Activated B cell treated with CpG ODN at 0.5 μM for 24 hours (primary cell): ENCODE measurements around the gene PNPT1. TPM values are rescaled to one million over a fixed set of nuclear protein-coding genes. Genes with fewer than 3 reads are reported as not detected.
A peak's percentile ranks its signal among the peaks of the same experiment; 100 is the strongest.
"Not testable (repeated sequence)": the region's sequence is repeated elsewhere in the genome, so short reads cannot be mapped to it uniquely, and the experiment has no call there.

Experiments used
- ATAC-seq: fragments of 200-7000 bp; cut with Tn5 transposase; one replicate; pipeline ENCODE4 v1.10.0; 2021; ENCODE audit warnings: low read depth, mild to moderate bottlenecking, moderate library complexity
- CTCF ChIA-PET: fragments of 350-600 bp; sonication (Branson Sonifier 250); formaldehyde crosslinking; loops from one replicate; lab custom pipeline; 2021; ENCODE audit warnings: antibody characterized with exemption; lab: Charles Lee
- POLR2A ChIA-PET: fragments of 350-600 bp; sonication (Branson Sonifier 250); formaldehyde crosslinking; loops from one replicate; lab custom pipeline; 2021; ENCODE audit warnings: antibody characterized with exemption; lab: Charles Lee
- DNase-seq: peaks from one replicate; pipeline ENCODE4 v3.0.0; 2022
- H3K27ac Mint-ChIP-seq: one replicate; pipeline ENCODE4 v1.8.0; 2020; ENCODE audit warnings: mixed read lengths
- H3K27me3 Mint-ChIP-seq: one replicate; pipeline ENCODE4 v1.8.0; 2021; ENCODE audit warnings: mixed read lengths
- H3K36me3 Mint-ChIP-seq: one replicate; pipeline ENCODE4 v1.8.0; 2021; ENCODE audit warnings: low read depth, mixed read lengths
- H3K4me1 Mint-ChIP-seq: one replicate; pipeline ENCODE4 v1.8.0; 2021; ENCODE audit warnings: mixed read lengths
- H3K4me3 Mint-ChIP-seq: one replicate; pipeline ENCODE4 v1.8.0; 2020; ENCODE audit warnings: mild to moderate bottlenecking, mixed read lengths
- H3K9me3 Mint-ChIP-seq: one replicate; pipeline ENCODE4 v1.8.0; 2020; ENCODE audit warnings: mixed read lengths
- intact Hi-C: fragments of 100-400 bp; cut with micrococcal nuclease; formaldehyde crosslinking; loops from one replicate; pipeline ENCODE4 v1.15.1; 2024
- total RNA-seq: library from RNA; stranded (reverse); gene quantifications from 2 replicates; pipeline ENCODE4 v1.2.3, GENCODE V29; 2022
- TF ChIP-seq, protein P1 (sequence below): fragments of 200-600 bp; IDR thresholded peaks from one replicate; pipeline ENCODE4 v1.8.0; 2022; ENCODE audit warnings: antibody characterized with exemption, mild to moderate bottlenecking

Gene PNPT1
- 26.6 and 35.8 TPM in 2 replicates for total RNA-seq

- Mint-ChIP-seq H3K27me3 (no peaks in the 10 kb centered on the region), H3K36me3 (peaks cover 29% of the 10 kb centered on the region), H3K4me1 (peaks cover 30% of the 10 kb centered on the region), H3K4me3 (peak within 1 kb of the TSS; percentile 96), H3K27ac (peak within 1 kb of the TSS; percentile 79), H3K9me3 (no peaks in the 10 kb centered on the region)
- ChIA-PET CTCF (no interaction called here), POLR2A (interaction anchor here (0.5 to 1.3 kb wide), 3 partner anchors 75 to 417 kb away, joined by 3 read pairs; no protein-coding TSS in a partner anchor)
- DNase-seq (peak; percentile 87), ATAC-seq (peak; percentile 100)
- intact Hi-C loops, result loop anchor here (1.0 to 10.0 kb wide), 5 partner anchors 76 to 1906 kb away; partner anchors contain the start of genes ACYP2, ASB3, CFAP36 and ERLEC1
- TF ChIP-seq, protein P1, sequence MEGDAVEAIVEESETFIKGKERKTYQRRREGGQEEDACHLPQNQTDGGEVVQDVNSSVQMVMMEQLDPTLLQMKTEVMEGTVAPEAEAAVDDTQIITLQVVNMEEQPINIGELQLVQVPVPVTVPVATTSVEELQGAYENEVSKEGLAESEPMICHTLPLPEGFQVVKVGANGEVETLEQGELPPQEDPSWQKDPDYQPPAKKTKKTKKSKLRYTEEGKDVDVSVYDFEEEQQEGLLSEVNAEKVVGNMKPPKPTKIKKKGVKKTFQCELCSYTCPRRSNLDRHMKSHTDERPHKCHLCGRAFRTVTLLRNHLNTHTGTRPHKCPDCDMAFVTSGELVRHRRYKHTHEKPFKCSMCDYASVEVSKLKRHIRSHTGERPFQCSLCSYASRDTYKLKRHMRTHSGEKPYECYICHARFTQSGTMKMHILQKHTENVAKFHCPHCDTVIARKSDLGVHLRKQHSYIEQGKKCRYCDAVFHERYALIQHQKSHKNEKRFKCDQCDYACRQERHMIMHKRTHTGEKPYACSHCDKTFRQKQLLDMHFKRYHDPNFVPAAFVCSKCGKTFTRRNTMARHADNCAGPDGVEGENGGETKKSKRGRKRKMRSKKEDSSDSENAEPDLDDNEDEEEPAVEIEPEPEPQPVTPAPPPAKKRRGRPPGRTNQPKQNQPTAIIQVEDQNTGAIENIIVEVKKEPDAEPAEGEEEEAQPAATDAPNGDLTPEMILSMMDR, result no peak
These were observed at the start of gene PNPT1 for GRCh38 chr2:55693181-55694125. PNPT1 (minus strand) TSS chr2:55693844; CDS start chr2:55693823, 21 bp downstream.

DNA sequence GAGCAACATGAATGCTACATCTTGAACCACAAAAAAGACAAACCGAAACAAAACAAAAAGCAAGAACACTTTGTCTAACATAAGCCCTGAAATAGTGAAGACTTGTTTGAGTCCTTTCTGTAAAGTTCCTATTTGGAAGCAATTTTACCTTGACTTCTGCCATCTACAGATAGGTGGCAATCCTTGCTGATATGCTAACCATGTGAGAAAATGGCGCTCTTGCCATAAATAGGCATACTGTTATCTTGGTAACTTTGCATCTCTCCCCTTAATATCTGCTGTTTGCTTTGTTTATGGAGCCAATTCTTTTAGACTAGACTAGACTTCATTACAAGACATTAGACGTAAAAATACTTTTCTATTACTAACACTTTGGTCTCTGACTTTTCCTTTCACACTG lies 49.4 kb upstream of the PNPT1 start:
- intact Hi-C loops, result no loop called here

DNA sequence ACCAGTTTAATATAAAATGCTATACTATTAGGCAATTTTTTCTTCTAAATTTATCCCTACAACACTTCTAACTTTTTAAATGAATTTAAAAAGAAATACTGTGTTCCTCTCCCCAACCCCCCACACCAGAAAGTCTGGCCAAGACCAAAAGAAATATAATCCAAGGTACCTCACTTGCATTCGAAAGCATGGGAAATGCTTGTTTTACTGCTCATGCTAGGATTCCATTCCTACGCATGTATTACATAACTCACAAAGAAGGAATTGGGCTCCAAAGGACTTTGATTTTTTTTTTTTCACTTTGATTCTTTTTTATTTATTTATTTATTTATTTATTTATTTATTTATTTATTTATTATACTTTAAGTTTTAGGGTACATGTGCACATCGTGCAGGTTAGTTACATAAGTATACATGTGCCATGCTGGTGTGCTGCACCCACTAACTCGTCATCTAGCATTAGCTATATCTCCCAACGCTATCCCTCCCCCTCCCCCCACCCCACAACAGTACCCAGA lies 42.4 kb upstream of the PNPT1 start:
- H3K36me3 Mint-ChIP-seq, H3K9me3 Mint-ChIP-seq, POLR2A ChIA-PET, H3K27ac Mint-ChIP-seq, H3K4me1 Mint-ChIP-seq, CTCF ChIA-PET, H3K4me3 Mint-ChIP-seq, DNase-seq, intact Hi-C loops, H3K27me3 Mint-ChIP-seq, ATAC-seq: not testable (repeated sequence)

More for the DNA sequence above, 49.4 kb upstream of the PNPT1 start:
- CTCF ChIA-PET, result no interaction called here
- Mint-ChIP-seq H3K36me3 (no peaks in the 10 kb centered on the region), H3K27me3 (peaks cover 16% of the 10 kb centered on the region), H3K9me3 (no peaks in the 10 kb centered on the region), H3K27ac (no peak overlapping the region), H3K4me1 (no peaks in the 10 kb centered on the region), H3K4me3 (no peak overlapping the region)
- TF ChIP-seq, protein P1, result no peak
- ATAC-seq (no peak), DNase-seq (no peak)
- POLR2A ChIA-PET, result no interaction called here

DNA sequence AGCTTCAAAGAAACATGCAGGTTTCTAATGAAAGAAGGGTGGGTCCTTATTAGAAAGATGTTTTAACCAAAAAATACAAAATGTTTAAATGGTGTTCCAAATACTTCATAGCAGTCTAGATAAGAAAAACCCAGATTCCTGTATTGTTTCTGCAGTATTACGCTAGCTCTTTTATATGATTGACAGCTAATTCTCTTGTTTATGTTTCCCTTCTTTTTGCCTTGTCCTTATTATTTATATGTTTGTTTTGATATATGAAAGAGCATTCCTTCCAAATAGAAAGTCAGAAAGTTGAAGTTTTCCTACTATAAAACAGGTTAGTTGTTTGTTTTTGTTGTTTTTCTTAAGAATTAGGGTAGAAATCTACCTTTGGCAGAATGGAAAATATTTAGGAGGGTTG lies 41.1 kb upstream of the PNPT1 start:
- no peak overlapping the region for H3K27ac Mint-ChIP-seq
- ChIA-PET POLR2A (no interaction called here), CTCF (no interaction called here)
- H3K9me3 Mint-ChIP-seq, result no peaks in the 10 kb centered on the region
- intact Hi-C loops, result no loop called here
- peaks cover 1% of the 10 kb centered on the region for H3K27me3 Mint-ChIP-seq
- no peak overlapping the region for H3K4me3 Mint-ChIP-seq
- H3K36me3 Mint-ChIP-seq, result no peaks in the 10 kb centered on the region
- TF ChIP-seq, protein P1, result no peak
- ATAC-seq (no peak), DNase-seq (no peak)
- H3K4me1 Mint-ChIP-seq, result no peaks in the 10 kb centered on the region

DNA sequence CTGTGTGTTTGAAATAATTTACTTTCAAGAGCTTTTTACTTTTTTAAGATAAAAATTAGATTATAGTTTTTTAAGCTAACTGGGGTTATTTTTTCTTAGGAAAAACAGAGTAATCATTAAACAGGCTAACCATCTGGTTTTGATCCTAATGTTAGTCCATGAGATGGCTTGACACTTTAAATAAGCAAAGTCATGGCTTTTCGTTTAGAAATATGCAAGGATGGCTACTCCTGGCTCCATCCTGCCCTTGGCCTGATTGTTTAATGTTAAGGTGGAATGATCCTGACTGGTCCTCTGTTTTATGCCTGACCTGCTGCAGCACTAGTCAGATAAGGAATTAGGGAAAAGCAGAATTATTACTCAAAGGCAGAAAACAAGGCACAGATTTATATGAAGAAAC lies 39.7 kb upstream of the PNPT1 start:
- no peak for ATAC-seq
- Mint-ChIP-seq H3K4me3 (no peak overlapping the region), H3K27me3 (peaks cover 1% of the 10 kb centered on the region), H3K9me3 (no peaks in the 10 kb centered on the region), H3K27ac (no peak overlapping the region), H3K4me1 (no peaks in the 10 kb centered on the region), H3K36me3 (no peaks in the 10 kb centered on the region)
- CTCF ChIA-PET, result interaction anchor here (1.0 to 1.2 kb wide), 2 partner anchors 9 to 14 kb away, joined by 3 read pairs; no protein-coding TSS in a partner anchor
- intact Hi-C loops, result no loop called here
- POLR2A ChIA-PET, result no interaction called here
- DNase-seq, result no peak
- TF ChIP-seq, protein P1, result no peak
